Islet precursor cell (in vitro differentiated cells): ENCODE results near the gene CIITA.
A peak's percentile ranks its signal among the peaks of the same experiment; 100 is the strongest.
"Not testable (repeated sequence)": the region's sequence is repeated elsewhere in the genome, so short reads cannot be mapped to it uniquely, and the experiment has no call there.

Experiments
- DNase-seq: peaks from one replicate; pipeline ENCODE4 v3.0.0-alpha.2; 2018

Gene CIITA

GRCh38 chr16:10938796-10939648, 62.0 kb downstream of the CIITA start:
- DNase-seq = no peak

GRCh38 chr16:10939649-10940234, 62.7 kb downstream of the CIITA start:
- DNase-seq = no peak

GRCh38 chr16:10940501-10941079, 63.6 kb downstream of the CIITA start:
- no peak for DNase-seq

GRCh38 chr16:10941127-10941933, 64.3 kb downstream of the CIITA start:
- DNase-seq = peak; percentile 67

DNA sequence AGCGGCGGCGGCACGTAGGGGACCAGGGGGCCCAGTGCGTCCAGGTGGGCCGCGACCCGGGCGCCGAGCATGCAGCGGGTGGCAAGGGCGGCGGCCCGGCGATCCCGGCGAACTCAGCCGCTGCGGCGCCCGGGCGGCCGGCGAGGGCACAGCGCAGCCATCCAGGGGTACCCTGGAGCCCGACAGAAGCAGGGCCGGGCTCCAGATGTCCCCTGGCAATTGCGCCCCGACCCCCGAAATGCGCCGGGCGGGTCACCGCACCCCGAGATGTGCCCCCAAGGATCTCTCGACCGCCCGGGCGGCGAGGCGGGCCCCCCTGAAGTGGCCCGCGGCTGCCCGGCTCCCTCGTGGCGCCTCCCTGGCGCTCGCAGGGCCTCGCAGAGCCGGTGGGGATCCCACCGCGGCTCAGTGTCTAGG, 64.9 kb downstream of the CIITA start:
- not testable (repeated sequence) for DNase-seq

DNA sequence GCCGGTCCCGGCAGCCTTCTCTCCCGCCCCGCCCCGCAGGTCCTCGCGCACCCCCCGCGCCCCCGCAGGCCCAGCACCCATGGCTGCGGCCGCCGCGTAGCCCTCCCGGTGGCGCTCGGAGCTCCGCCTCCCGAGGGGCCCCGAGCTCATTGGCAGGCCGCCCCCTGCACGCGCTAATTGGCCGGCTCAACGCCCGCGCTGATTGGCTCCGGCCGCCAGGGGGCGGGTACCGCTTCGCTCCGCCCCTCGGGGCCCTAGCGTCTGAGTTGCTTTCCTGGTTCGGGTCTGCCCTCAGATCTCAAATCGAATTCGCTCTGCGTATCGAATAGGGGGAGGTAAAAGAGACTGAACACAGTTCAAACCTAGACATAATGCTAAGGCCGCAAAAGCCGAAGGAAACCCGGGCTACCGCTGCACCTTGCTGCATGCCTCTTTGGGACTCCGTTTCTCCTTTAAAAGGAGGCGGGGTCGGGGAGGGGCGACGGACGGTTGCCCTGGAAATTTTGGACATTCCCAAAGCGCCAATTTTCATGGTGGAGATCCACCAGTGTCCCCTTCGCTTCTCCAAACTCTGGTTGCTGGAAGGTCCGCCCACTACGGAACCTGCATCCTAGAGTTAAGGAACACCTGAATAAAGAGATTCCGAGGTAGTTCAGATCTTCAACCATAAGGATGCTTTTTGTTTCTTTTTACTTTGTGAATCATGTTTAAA, 65.5 kb downstream of the CIITA start, which contains the start of gene DEXI:
Gene DEXI, minus strand, starts transcription at position 117 of the 712 bp plus-strand sequence. CDS start 463 bp downstream, outside the sequence.
- DNase-seq = peak; percentile 95

DNA sequence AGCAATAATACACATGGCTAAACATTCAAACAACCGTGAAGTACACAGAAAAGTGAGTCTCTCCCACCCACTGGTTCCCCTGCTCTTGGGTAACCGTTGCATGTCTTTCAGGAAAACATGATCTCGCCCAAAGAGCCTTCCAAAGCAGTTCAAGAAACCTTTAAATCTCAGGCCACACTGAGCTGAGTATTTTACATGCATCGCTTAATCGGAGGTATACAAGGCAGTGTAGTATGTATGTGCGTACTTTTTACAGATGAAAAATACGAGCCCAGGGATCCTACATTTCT, 66.0 kb downstream of the CIITA start:
- DNase-seq = no peak

DNA sequence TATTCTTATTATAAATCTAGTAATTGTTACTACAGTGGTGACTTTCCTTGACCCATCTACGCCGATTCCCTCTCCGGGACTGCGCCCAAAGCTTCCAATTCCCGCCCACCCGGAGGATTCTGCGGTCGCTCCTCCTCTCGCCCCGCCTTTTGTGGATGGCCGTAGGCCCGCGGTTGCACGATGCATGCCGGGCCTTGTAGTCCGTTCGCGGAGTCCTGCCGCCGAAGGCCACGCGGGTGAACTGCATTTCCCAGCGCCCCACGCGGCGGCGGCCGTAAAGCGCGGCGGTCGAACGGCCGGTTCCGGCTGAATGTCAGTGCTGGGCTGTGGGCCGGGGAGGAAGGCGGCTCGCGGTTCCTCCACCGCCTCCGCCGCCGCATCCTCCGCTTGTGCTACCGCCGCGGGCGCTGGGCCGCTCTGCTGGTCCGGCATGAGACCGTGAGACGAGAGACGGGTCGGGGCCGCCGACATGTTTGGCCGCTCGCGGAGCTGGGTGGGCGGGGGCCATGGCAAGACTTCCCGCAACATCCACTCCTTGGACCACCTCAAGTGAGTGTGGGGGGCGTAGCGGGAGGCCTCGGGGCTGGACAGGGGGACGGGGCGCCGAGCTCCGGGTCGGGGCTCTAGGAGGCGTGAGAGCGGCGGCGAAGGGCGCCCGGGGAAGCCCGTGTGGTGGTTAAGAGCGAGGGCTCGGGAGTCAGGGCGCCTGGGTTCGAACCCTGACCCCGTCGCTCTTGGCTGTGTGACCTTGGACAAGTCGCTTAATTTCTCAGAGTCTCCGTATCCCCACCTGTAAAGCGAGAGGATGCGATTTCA, 67.5 kb downstream of the CIITA start, which contains the start of gene CLEC16A:
Gene CLEC16A, plus strand, starts transcription at position 316 of the 816 bp plus-strand sequence. Its CDS starts 154 bp downstream, at position 470.
- peak; percentile 99 for DNase-seq

DNA sequence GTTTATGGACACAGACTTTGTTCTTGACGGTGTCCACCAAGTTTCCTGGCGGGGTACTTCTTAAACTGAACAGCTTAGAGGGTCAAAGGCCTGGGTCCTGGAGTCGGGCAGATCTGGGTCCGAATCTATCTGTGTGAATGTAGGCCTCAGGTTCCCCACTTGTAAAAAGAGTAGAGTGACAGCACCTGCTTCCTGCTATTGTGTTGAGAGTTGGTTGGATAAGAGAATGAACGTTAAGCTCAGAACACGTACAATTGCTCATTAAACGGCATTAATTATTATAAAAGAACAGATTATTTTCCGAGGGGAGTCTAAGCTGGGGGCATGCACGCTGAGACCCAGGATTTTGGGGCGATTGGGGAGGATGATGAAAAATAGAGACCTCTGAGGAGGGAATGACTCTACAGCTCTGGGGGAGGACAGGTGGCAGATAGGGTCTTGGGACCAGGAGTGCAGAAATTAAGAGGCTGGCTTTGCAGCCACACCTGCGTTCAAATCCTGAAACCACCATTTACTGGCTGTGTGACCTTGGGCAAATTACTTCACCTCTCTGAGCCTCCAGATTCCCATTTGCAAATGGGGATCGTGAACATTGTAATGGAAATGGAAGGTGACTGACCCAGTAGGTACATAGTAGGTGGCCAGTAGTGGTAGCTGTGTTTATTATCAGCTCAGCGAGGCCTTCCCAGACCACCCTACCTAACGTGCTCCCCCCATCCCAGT, 68.2 kb downstream of the CIITA start:
- DNase-seq = no peak

- peak; percentile 81 for DNase-seq
Observed at GRCh38 chr16:10946308-10946707, 69.3 kb downstream of the CIITA start.

DNA sequence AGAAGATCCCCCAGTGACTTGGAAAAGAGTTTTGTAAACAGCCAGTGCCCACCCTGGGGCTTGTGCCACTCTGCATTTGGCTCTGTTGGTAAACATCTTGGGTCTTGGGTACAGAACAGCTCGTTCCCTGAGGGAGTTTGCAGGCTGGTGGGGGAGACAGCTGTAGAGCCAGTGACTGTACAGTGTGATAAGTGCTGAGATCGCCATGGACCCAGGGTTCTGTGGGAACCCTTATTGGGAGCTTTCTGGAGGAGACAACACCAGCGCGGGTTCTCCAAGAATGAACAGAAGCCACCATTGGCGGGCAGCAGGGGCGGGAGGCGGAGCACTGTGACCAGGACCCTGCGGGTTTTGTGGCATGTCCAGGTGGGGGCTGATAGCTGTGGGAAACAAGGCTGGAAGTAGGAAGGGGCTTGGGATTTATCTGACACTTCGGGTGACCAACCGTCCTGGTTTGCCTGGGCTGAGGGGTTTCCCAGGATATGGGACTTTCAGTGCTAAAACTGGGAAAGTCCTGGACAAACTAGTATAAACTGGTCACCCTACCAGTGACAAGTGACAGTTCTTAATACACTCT, 70.3 kb downstream of the CIITA start:
- DNase-seq = no peak

DNA sequence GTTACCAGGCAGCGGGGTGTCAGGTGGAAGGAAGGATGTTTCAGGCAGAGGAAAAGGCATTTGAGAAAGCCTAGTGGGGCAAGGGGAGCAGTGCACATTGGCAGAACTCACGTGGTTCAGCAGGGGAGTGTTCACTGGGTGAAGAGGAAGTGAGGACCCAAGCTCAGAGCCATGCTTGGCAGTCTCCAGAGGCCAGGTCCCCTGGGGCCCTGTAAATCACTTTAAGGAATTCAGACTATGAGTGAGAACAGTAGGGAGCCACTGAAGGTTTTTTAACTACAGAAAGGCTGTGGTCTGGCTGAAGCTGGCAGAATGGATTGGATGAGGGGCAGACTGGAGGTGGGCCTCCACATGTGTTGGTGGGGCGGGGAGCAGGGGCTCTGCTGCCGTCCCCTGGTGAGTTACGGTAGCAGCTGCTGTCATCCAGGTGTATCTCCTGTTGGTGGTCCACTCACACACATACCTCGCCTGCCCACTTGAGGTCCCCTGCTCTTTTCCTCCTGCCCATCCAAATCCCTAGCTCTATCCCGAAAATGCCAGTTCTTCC, 72.5 kb downstream of the CIITA start:
- DNase-seq = peak; percentile 72

DNA sequence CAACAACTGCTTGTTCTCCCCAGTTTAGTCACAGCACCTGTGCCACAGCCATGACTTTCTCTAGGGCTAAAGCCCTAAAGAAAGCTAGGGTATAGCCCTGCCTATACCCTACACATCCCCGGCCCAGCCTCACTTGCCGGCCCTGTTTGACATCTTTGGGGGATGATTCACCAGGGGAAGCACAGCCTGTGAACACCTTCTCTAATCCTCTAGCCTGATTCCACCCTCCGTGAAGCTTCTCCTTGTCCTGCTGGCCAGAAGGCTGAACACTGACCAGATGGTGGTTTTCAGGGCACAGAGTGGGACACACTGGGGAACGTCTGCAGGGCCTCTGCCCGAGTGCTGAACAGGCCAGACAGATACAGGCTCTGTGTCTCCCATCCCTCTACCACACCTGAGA, 73.4 kb downstream of the CIITA start:
- peak; percentile 83 for DNase-seq

- no peak for DNase-seq
Observed at GRCh38 chr16:10951026-10951425, 74.0 kb downstream of the CIITA start.

DNA sequence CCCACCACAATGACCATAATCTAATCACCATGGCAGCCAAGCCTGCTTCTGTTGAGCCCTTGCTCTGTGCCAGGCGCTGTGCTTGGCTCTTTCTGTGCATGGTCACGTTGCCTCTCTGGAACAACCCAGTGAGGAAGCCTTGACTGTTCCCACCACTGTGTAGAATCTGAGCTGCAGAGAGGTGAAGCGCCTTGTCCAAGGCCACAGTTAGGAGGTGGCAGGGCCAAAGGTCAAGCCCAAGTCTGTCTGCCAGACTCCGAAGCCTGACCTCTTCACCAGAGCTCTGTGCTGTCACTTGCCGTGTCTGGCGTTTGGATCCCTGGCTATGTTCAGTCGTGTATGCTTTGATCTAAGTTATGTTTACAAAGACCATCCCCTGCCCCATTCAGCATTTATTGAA, 77.9 kb downstream of the CIITA start:
- DNase-seq = no peak

DNA sequence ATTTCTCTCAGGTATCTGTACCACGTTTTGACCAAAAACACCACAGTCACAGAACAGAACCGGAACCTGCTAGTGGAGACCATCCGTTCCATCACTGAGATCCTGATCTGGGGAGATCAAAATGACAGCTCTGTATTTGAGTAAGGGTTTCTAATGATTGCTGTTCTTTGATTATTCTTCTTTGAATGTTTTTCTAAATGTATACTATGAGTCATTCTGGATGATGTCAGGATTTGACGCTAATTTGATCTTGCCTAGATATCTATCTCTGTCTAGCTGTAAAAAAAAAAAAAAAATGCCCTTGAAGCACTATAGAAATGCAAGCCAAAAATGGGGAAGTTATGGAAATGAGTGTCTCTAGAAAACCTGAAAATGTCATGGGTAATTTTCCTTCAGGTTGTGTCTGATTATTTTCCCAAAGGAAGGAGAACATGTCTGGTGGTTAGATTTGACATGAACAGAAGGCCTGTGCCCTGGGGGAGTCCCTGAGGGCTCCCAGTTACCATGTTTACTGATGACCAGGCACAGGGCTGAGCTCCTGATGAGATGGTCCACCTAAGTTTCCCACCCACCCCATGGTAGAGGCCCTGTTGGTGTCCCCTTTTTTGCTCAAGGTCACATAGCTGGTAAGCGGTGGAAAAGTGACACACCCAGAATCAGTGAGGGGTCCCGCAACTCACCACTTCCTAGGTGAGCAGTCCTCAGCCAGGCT, 80.9 kb downstream of the CIITA start:
- DNase-seq = no peak

DNA sequence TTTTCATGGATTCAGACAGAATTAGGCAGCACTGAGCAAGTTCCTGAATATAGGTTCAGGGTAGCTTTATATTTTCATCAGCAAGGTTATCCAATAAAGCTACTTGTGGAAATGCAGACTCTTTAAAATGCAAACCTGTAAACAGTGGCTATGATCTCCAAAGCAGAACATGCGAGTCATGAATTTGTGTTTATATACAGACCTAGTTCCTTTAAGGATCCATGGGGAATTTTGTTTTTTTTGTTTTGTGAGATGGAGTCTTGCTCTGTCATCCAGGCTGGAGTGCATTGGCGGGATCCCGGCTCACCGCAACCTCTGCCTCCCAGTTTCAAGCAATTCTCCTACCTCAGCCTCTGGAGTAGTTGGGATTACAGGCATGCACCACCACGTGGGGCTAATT, 82.2 kb downstream of the CIITA start:
- DNase-seq = no peak

GRCh38 chr16:10961231-10961630, 84.2 kb downstream of the CIITA start:
- DNase-seq = peak; percentile 82
